Liver (tissue), 9 donors: ENCODE results near the gene NPPB. TPM values are rescaled to one million over a fixed set of nuclear protein-coding genes. Genes with fewer than 3 reads are reported as not detected.

ENCODE experiments used
- DNase-seq: peaks from one replicate; pipeline ENCODE4 v3.0.0-alpha.2; 2017; ENCODE audit warnings: low spot score
- H3K27ac ChIP-seq, 2 donors: one replicate each; pipeline ENCODE4 v1.7.0; 2013; ENCODE audit warnings: inconsistent platforms in 2 of 2, low read length in 2 of 2, control low read depth in 1 of 2, low read depth in 1 of 2, mild to moderate bottlenecking in 1 of 2
- H3K27me3 ChIP-seq, 4 donors: one replicate each; pipeline versions ENCODE4 v1.6.1 to v1.7.0; 2013; ENCODE audit warnings: low read length in 3 of 4, inconsistent platforms in 1 of 4, mild to moderate bottlenecking in 1 of 4, moderate library complexity in 1 of 4; ENCODE audit not compliant: control insufficient read depth in 4 of 4, insufficient read depth in 4 of 4
- H3K36me3 ChIP-seq, 4 donors: one replicate each; pipeline versions ENCODE4 v1.6.1 to v1.7.0; 2013; ENCODE audit warnings: low read length in 3 of 4, mild to moderate bottlenecking in 3 of 4, low read depth in 1 of 4, moderate library complexity in 1 of 4; ENCODE audit not compliant: control insufficient read depth in 4 of 4, insufficient read depth in 3 of 4
- H3K4me1 ChIP-seq, 4 donors: one replicate each; pipeline versions ENCODE4 v1.6.1 to v1.7.0; 2013; ENCODE audit warnings: low read length in 3 of 4, mild to moderate bottlenecking in 3 of 4, moderate library complexity in 1 of 4; ENCODE audit not compliant: control insufficient read depth in 4 of 4, insufficient read depth in 4 of 4
- H3K4me3 ChIP-seq, 3 donors: one replicate each; pipeline versions ENCODE4 v1.6.1 to v1.7.0; 2013; ENCODE audit warnings: low read length in 3 of 3, control low read depth in 1 of 3, low read depth in 1 of 3, mild to moderate bottlenecking in 1 of 3
- H3K9ac ChIP-seq, 2 donors: one replicate each; pipeline ENCODE4 v1.7.0; 2013; ENCODE audit warnings: low read length in 2 of 2, mild to moderate bottlenecking in 2 of 2, moderate library complexity in 2 of 2, control low read depth in 1 of 2, low read depth in 1 of 2
- H3K9me3 ChIP-seq, 4 donors: one replicate each; pipeline versions ENCODE4 v1.6.1 to v1.7.0; 2013; ENCODE audit warnings: low read length in 3 of 4; ENCODE audit not compliant: control insufficient read depth in 4 of 4
- ATF3 ChIP-seq: IDR thresholded peaks from 2 replicates; pipeline ENCODE4 v1.6.1; 2016; ENCODE audit warnings: antibody characterized with exemption
- CTCF ChIP-seq: fragments of 150-350 bp; IDR thresholded peaks from 2 replicates; pipeline ENCODE4 v1.5.1; 2017; ENCODE audit warnings: improper control_type of control experiment, low read depth, low read length; ENCODE audit not compliant: missing input control
- EGR1 ChIP-seq, 2 donors: IDR thresholded peaks; 2 replicates each; pipeline ENCODE4 v1.6.1; 2016 to 2018; ENCODE audit warnings: antibody characterized with exemption in 2 of 2, low read depth in 2 of 2
- FOXA1 ChIP-seq: IDR thresholded peaks from 2 replicates; pipeline ENCODE4 v1.6.1; 2016; ENCODE audit warnings: antibody characterized with exemption
- FOXA2 ChIP-seq: IDR thresholded peaks from 2 replicates; pipeline ENCODE4 v1.6.1; 2016; ENCODE audit warnings: antibody characterized with exemption
- GABPA ChIP-seq, 2 donors: IDR thresholded peaks in 1 of 2; conservative IDR thresholded peaks in 1 of 2; 2 replicates each; pipeline ENCODE4 v1.6.1; 2016; ENCODE audit warnings: antibody characterized with exemption in 2 of 2, mild to moderate bottlenecking in 1 of 2, moderate library complexity in 1 of 2
- HNF4A ChIP-seq, 2 donors: conservative IDR thresholded peaks; 2 replicates each; pipeline ENCODE4 v1.6.1; 2016; ENCODE audit warnings: antibody characterized with exemption in 2 of 2, mild to moderate bottlenecking in 2 of 2
- HNF4G ChIP-seq: IDR thresholded peaks from 2 replicates; pipeline ENCODE4 v1.6.1; 2016; ENCODE audit warnings: antibody characterized with exemption
- MAX ChIP-seq: IDR thresholded peaks from 2 replicates; pipeline ENCODE4 v1.6.1; 2016; ENCODE audit warnings: antibody characterized with exemption
- NR2F2 ChIP-seq: IDR thresholded peaks from 2 replicates; pipeline ENCODE4 v1.6.1; 2016; ENCODE audit warnings: antibody characterized with exemption
- RAD21 ChIP-seq, 2 donors: IDR thresholded peaks; 2 replicates each; pipeline ENCODE4 v1.6.1; 2016; ENCODE audit warnings: antibody characterized with exemption in 2 of 2, mild to moderate bottlenecking in 2 of 2
- REST ChIP-seq: IDR thresholded peaks from 2 replicates; pipeline ENCODE4 v1.6.1; 2016; ENCODE audit warnings: antibody characterized with exemption, mild to moderate bottlenecking
- RXRA ChIP-seq, 2 donors: IDR thresholded peaks; 2 replicates each; pipeline ENCODE4 v1.6.1; 2017 to 2018; ENCODE audit warnings: antibody characterized with exemption in 2 of 2, mild to moderate bottlenecking in 1 of 2
- SP1 ChIP-seq: IDR thresholded peaks from 2 replicates; pipeline ENCODE4 v1.6.1; 2018; ENCODE audit warnings: antibody characterized with exemption, mild to moderate bottlenecking
- TAF1 ChIP-seq: conservative IDR thresholded peaks from 2 replicates; pipeline ENCODE4 v1.6.1; 2016; ENCODE audit warnings: antibody characterized with exemption, mild to moderate bottlenecking
- YY1 ChIP-seq: IDR thresholded peaks from 2 replicates; pipeline ENCODE4 v1.6.1; 2016; ENCODE audit warnings: antibody characterized with exemption, mild to moderate bottlenecking
- ZBTB33 ChIP-seq: IDR thresholded peaks from 2 replicates; pipeline ENCODE4 v1.6.1; 2016; ENCODE audit warnings: antibody characterized with exemption
- WGBS: extraction: QIAGEN DNeasy Blood & Tissue Kit; methylation state at CpG from one replicate; pipeline ENCODE4 v1.1.7; 2013; 5-methylcytosine and 5-hydroxymethylcytosine counted together
- polyA plus RNA-seq, 2 donors: library from polyadenylated mRNA; stranded (reverse) in 1 of 2; unstranded in 1 of 2; fragments of 200-250 nt in 1 of 2; fragments of >200 nt in 1 of 2; fragmentation: Nextera tagmentation in 1 of 2; extraction: Ambion mirVana in 1 of 2; gene quantifications; one replicate each; pipeline versions ENCODE4 v1.2.1 to v1.2.3, GENCODE V29; 2013 to 2015
- total RNA-seq, 2 donors: library from RNA; depleted of rRNA; stranded (reverse); fragments of >200 nt; gene quantifications; one replicate each; pipeline ENCODE4 v1.2.3, GENCODE V29; 2014
- donor health status: healthy.
- donor health status: healthy.
- donor health status: healthy.
- donor health status: healthy.
- donor health status: healthy.

The NPPB gene
- total and polyA plus RNA-seq, 4 donors: not detected

- 73% methylated on average over 5 of the region's 5 CpGs for WGBS
- Histone ChIP-seq H3K9me3 (no peaks in the 10 kb centered on the region), H3K4me1 (no peaks in the 10 kb centered on the region), H3K9ac (no peak overlapping the region), H3K27ac (no peak overlapping the region), H3K27me3 (no peaks in the 10 kb centered on the region), H3K36me3 (no peaks in the 10 kb centered on the region), H3K4me3 (no peak overlapping the region)
- DNase-seq: no peak
- TF ChIP-seq FOXA2 (no peak), EGR1 (IDR thresholded peaks at IDR 0.05; ENCODE audit: low read depth in 2 of 2) (no peak), MAX (no peak), CTCF (no peak), NR2F2 (no peak), ZBTB33 (no peak), ATF3 (no peak), RXRA (IDR thresholded peaks at IDR 0.05) (no peak), FOXA1 (no peak)
Observed at GRCh38 chr1:11869650-11870207, 11.0 kb upstream of the NPPB start.

GRCh38 chr1:11869104-11869503 is 10.4 kb upstream of the NPPB start:
- no peak overlapping the region for H3K4me3 ChIP-seq
- H3K4me1 ChIP-seq: no peaks in the 10 kb centered on the region
- TF ChIP-seq SP1: no peak
- WGBS: 86% methylated on average over 3 of the region's 3 CpGs
- no peaks in the 10 kb centered on the region for H3K27me3 ChIP-seq
- DNase-seq: no peak
- no peaks in the 10 kb centered on the region for H3K9me3 ChIP-seq
- H3K9ac ChIP-seq: no peak overlapping the region
- H3K27ac ChIP-seq: no peak overlapping the region
- no peaks in the 10 kb centered on the region for H3K36me3 ChIP-seq

GRCh38 chr1:11868331-11868980 is 9.7 kb upstream of the NPPB start:
- no peak overlapping the region for H3K4me3 ChIP-seq
- no peaks in the 10 kb centered on the region for H3K27me3 ChIP-seq
- no peaks in the 10 kb centered on the region for H3K36me3 ChIP-seq
- 85% methylated on average over 13 of the region's 13 CpGs for WGBS
- H3K9me3 ChIP-seq: no peaks in the 10 kb centered on the region
- no peaks in the 10 kb centered on the region for H3K4me1 ChIP-seq
- H3K27ac ChIP-seq: no peak overlapping the region
- DNase-seq: no peak
- no peak overlapping the region for H3K9ac ChIP-seq
- TF ChIP-seq TAF1 (no peak), FOXA2 (no peak), ATF3 (no peak), FOXA1 (no peak), GABPA (IDR thresholded peaks at IDR 0.05 in 1 of 2, conservative IDR thresholded peaks at IDR 0.05 in 1 of 2) (no peak), MAX (no peak), RAD21 (IDR thresholded peaks at IDR 0.05) (no peak), HNF4G (no peak), HNF4A (conservative IDR thresholded peaks at IDR 0.05) (no peak), RXRA (IDR thresholded peaks at IDR 0.05) (no peak), REST (no peak), YY1 (no peak)
